A549 treated with ZK216348 at 1 μM for 4 hours (cell line): Measurements from ENCODE around the gene C17orf50. TPM values are rescaled to one million over a fixed set of nuclear protein-coding genes. Genes with fewer than 3 reads are reported as not detected.

Experiments used
- total RNA-seq: library from RNA; stranded (reverse); fragments of 200-300 nt; extraction: Qiagen RNA extraction; gene quantifications from 5 replicates; pipeline ENCODE4 v1.2.3, GENCODE V29; 2022; ENCODE audit warnings: low read depth

The C17orf50 gene
- total RNA-seq = 0.38 to 0.56 TPM in 2 of 5 replicates, not detected in the others

DNA sequence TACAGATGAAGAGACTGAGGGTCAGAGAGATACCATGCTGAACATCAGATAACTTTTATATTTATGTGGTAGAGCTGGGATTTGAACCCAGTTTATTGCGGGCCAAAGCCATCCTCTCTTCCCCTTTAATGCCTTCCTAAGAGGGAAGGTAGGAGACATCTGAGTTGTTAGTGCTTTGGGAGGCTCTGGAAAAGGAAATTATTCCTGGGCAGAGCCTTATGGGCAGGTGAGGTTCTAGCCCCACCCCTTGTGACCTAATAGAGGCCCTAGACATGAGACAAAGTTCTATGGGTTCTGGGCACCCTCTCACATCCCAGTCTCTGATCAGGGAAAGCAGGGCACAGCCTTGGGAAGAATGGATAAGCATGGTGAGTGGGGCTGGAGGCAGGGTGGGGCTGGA is at the start of gene C17orf50:
Gene C17orf50, plus strand, starts transcription at position 301 of the 400 bp plus-strand sequence. Its CDS starts 55 bp downstream, at position 356.

DNA sequence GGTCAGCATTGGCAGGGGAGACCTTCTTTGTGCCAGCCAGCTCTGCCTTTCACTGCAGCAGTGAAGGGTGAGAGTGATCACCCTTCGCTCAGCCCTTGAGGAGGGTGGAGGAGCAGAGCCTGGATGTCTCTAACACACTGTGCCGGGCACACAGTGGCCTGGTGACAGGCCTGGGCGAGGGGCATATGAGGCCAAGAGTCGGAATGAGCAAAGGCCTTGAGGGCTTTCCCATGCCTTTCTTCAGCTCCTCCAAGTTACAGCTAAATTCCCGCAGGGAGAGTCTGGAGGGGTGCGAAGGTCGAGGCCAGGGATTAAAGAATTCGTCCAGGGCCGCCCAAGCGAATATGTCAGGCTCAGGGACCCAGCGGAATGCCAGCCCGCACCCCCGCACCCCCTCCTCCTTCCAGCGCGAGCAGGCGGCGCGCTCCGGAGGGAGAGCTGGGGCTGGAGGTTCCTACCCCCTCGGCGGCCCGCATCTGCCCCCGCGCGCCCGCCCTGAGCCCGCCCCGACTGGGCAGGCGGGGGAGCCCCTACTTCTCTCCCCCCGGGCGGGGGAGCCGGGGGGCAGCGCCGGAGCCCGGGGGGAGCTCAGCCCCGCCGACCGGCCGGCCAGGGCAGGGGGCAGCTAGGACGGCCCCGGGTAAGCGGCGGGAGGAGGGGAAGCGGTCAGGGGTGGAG is 29.3 kb upstream of the C17orf50 start, which contains the start of gene RASL10B:
Gene RASL10B, plus strand, starts transcription at position 401 of the 678 bp plus-strand sequence. CDS start 3,546 bp downstream, outside the sequence.

DNA sequence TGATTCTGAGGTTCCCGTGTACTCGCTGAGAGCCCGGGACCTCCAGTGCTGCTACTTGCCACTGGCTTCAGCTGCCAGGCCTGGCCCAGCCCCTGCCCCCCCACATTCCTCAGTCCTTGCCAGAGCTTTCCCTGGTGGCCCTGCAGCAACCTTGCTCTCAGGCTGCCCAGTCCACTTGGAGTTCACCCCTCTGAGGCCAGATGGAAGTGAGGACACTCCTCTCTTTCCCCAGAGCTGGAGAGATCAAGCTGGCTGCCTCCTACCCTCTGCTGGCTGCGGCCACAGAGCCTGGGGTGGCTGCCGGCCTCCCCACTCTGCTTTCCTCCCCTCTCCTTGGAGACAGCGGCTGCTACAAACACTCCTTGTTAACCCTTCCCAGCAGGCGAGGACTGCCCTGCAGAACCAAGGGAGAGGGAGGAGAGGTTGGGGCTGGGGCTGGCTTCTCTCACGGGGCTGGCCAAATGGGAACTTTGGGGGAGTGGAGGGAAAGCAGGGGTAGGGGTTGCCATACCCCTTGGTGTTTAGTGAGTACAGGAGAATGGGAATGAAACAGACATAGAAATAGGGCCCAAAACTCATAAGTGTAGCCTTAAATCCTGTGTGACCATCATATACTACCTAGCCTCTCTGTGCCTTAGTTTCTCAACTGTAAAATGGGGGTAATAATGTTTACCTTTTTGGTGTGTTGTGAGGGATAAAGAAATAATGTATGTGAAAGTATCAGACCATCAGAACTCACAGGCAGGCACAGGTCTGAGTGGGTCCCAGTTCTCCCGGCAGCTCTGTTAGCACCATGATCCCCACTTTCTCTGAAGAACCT is 7.5 kb upstream of the C17orf50 start, which contains the start of gene GAS2L2:
Gene GAS2L2, minus strand, starts transcription at position 295 of the 820 bp plus-strand sequence. CDS start 389 bp downstream, outside the sequence.

GRCh38 chr17:35795007-35795870 is 34.6 kb downstream of the C17orf50 start, which contains the start of gene MMP28:
TSS of gene MMP28 (minus strand) at chr17:35795641. CDS start at chr17:35795377, 264 bp downstream.

DNA sequence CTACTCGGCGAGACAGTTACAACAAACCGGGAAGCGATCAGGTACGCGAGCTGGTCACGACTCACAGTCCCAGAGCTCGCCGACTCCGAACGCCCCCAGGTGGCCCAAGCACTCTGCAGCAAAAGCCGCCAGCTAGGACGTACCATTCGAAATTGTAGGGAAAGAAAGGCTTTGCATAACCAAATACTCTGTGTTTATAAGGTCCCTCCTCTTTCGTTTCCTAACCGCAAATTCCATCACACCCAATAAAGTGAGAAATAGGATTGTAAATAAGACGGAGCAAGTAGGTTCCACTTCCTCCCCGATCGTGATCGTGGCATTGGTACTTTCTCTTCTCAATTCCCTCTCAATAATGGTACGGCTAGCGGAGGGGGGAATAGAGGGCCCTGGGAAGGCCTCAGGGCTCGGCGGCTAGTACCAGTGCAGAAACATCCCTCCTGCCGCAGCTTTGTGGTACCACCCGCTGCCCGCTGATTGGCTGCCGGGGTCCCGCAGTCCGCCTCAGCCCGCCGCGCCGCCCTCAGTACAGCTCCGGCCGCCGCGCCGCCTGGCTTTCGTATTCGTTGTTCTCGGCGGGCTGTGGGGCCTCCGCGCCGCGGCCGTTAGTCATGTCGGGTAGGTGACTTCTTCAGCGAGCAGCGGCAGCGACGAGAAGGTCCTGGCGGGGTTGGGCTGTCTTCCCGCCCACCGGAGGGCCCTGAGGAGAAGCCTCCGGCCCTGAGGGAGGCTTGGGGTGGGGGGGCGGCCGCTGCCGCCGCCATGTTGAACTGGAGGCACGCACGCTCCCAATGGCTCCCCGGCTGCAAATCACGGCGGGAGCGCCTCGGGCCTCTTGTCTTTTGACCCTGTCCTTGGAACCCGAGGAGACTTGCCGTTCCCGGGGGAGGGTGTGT is 48.5 kb downstream of the C17orf50 start, which contains the start of gene TAF15:
Gene TAF15, plus strand, starts transcription at position 523 of the 893 bp plus-strand sequence. Its CDS starts 86 bp downstream, at position 609.

Other genes starting within 250 kb of the C17orf50 start
- gene SLFN12L, start 223.2 kb upstream of the C17orf50 start, total RNA-seq = not detected in 5 replicates
- not detected in 5 replicates for gene SLFN14, start 200.1 kb upstream of the C17orf50 start, total RNA-seq
- 7.4 to 9.0 TPM (median 7.8 TPM) in 5 replicates for gene PEX12, start 182.3 kb upstream of the C17orf50 start, total RNA-seq
- 126 to 156 TPM (median 143 TPM) in 5 replicates for gene AP2B1, start 173.6 kb upstream of the C17orf50 start, total RNA-seq
- gene RASL10B, start 29.2 kb upstream of the C17orf50 start, total RNA-seq = 0.12 to 0.15 TPM (median 0.14 TPM) in 4 of 5 replicates, not detected in the other
- 0.06 to 0.08 TPM in 2 of 5 replicates, not detected in the others for gene GAS2L2, start 7.6 kb upstream of the C17orf50 start, total RNA-seq
- 2.7 to 8.4 TPM (median 7.1 TPM) in 5 replicates for gene MMP28, start 34.8 kb downstream of the C17orf50 start, total RNA-seq
- gene TAF15, start 48.6 kb downstream of the C17orf50 start, total RNA-seq = 210 to 259 TPM (median 226 TPM) in 5 replicates
- not detected in 5 replicates for gene HEATR9, start 108.0 kb downstream of the C17orf50 start, total RNA-seq
- 1.0 to 2.3 TPM (median 1.5 TPM) in 5 replicates for gene CCL5, start 119.5 kb downstream of the C17orf50 start, total RNA-seq
- 2.7 to 6.7 TPM (median 3.7 TPM) in 5 replicates for gene RDM1, start 169.9 kb downstream of the C17orf50 start, total RNA-seq
- gene LYZL6, start 182.8 kb downstream of the C17orf50 start, total RNA-seq = not detected in 5 replicates
- gene CCL16, start 220.6 kb downstream of the C17orf50 start, total RNA-seq = not detected in 5 replicates
- not detected in 5 replicates for gene CCL14, start 225.8 kb downstream of the C17orf50 start, total RNA-seq
- gene CCL15, start 240.7 kb downstream of the C17orf50 start, total RNA-seq = not detected in 5 replicates